HG03460 (cell line): ENCODE results near the gene SCRT2.

Experiments
- ATAC-seq: cut with Tn5 transposase; IDR thresholded peaks from one replicate; pipeline ENCODE4 v1.9.1; 2021; ENCODE audit not compliant: unreplicated experiment

The SCRT2 gene

DNA sequence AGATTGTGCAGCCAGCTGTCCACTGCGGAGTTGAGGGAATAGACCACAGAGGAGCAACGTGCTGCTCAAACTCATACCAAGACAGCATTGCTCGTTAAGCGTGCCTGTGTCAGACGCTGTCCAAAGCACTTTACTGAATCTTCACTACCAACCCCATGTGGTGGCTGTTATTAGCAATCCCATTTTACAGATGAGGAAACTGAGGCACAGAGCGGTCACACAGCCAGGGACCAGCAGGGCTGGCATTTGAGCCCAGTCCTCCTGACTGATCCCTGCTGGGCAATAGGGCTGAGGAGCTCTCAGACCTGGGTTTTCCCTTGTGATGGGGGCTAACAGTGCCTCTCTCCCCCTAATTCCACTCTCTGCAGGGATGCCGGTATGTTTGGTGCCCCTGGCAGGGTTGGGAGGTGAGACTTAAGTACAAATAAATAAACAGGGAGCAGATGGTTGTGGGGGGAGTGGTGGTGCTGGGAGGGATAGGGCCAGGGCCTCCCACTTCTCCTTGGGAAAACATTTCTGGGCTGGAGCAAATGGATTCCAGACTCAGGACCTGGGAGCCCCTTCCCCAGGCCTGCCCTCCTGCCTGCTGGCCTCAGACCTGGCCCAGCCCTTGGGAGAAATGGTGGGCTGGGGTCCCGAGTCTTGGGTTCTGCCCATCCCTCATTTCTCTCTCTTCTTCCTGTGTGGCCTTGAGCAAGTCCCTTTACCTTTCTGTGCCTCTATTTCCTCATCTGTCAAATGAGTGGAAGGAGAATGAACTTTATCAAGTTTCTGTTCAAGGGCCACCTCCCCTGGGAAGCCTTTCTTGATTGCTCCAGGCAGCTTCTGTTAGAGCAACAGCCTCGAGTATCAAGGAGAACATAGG is 40.3 kb downstream of the SCRT2 start:
- no peak for ATAC-seq

DNA sequence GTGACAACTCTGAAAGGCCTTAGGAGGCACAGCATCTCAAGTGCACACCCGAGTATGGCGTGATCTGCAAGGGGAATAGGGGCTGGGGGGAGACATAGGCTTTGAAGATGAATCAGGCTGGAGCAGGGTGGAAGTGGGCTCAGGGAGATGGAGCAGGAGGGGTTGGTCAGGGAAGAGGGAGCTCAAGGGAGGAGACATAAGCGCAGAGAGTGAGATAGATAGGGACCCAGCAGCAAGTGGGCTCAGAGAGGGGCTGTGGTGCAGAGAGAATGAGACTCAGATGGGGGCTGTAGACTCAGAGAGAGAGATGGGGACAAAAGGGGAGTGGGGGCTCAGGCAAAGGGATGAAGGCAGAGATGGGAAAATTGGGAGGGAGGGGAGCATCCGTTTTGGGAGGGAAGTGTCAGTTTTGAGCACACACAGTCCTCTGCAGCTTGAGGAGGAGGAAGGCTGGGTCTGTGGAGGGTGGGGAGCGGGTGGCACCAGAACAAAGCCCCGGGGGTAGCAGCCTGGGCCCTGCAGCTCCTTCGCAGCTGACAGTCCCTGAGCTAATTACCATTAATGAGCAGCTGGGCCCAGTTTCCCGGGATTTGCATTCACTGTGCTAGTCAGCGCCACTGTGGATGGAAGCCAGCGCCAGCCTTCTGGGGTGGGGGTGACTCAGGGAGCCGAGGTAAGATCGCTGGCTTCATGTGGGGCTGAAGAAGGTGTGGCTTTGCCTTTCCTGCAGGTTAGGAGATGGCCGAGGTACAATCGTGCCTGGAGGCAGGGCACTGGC is 41.3 kb downstream of the SCRT2 start:
- no peak for ATAC-seq

DNA sequence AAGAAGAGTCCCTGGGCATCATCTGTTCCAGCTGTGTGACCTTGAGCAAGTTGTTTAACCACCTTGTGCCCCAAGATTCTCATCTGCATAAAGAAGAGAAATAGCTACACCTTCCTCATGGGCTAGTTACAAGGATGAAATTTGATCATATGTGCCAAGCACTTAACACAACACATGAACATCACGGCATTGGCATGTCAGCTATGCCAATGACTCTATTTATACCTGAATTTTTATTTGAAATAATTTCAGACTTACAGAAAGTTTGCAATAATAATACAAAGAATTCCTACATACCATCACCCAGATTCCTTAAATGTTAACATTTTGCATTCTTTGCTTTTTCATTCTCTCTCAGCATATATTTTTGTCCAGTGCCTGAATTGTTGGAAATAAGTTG is 44.5 kb downstream of the SCRT2 start:
- ATAC-seq: no peak

GRCh38 chr20:626579-626978 is 49.0 kb downstream of the SCRT2 start:
- no peak for ATAC-seq

DNA sequence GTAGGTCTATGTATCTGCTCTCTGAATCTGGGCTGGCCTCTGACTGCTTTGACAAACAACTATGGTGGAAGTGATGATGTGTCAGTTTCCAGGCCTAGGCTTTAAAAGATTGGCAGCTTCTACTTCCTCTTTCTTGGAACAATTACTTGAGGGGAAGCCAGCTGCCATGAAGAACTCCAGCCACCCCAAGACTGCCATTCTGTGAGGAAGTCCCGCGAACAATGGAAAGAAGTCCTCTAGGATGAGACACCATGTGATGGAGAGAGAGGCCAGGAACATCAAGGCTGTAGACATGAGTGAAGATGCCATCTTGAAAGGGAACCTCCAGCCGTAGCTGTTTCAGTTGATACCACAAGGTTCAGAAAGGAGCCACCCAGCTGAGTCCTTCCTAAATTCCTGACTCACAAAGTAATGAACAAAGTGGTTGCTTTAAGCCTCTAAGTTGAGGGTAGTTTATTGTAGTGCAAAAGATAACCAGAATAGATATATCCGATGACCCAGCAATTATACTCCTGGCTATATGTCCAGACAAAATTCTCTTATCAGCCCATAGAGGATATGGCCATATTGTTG is 50.2 kb downstream of the SCRT2 start:
- no peak for ATAC-seq

- no peak for ATAC-seq
Measured at GRCh38 chr20:623704-624103, 51.9 kb downstream of the SCRT2 start.

DNA sequence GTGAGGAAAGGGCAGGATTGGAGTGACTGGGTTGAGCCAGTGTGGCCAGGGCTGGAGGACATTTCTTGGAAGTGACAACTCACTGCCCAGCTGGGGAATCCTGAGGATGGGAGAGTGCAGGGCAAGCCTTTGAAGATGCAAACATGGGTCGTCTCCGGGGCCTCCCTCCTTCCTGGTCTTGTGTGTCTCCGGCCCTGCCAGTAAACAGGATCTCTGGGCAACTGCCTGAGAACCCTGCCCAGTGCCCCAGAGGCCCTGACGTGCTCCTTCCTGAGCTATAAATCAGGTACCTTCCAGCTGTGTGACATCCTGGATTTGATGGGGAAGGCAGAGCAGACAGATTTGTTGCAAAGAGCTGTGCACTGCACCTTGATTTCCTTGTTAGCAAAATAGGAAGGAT is 52.6 kb downstream of the SCRT2 start:
- no peak for ATAC-seq

DNA sequence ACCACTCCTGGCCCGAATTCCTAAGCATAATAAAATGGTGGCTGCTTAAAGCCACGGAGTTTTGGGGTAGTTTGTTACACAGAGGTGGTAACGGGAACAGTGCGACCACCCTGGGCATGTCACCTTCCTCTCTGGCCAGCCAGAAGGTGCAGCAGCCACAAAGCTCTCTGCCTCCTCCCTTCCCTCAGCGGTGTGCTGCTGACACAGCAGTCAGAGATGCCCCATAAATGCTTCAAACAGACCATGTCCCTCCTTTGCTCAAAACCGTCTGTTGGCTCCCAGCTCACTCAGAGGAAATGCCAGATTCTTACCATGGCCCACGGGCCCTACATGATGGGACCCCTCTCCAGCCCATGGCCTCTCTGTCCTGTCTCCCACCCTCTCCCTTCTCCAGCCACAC is 53.4 kb downstream of the SCRT2 start:
- ATAC-seq: no peak

- no peak for ATAC-seq
Measured at GRCh38 chr20:621125-621756, 54.4 kb downstream of the SCRT2 start.

DNA sequence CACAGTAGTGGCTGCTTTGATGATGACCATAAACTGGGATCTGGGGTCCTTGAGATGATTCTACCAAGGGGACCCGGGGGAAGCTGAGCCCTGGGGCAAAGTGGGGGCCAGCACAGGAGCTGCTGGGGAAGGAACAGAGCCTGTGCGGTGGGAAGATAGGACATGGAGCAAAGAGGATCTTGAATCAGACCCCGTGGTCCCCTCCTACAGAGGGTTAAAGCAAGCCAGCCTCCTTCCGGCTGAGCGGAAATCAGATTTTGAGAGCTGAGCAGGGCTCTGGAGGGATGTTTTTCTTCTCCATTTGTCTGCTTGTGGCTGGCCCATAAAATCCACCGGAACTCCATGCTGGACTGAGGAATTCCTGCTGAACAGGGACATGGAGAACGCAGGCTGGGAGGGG is 55.4 kb downstream of the SCRT2 start:
- no peak for ATAC-seq

DNA sequence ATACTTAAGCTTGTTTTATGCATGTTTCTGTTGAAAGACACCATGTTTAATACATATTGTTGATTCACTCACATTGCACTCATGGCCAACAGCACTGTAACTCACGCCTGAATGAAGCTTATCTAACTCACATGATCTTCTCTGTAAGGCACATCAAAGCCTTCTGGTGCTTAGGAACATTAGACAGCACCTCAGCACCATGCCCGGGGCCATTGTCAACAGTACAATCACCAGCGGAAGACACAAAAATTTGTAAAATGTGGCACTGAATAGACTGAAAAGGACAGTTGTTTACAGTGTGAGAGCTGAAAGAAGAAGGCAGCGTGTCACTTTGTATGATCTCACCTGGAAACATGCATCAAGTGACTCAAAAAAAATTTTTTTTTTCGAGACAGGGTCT is 56.6 kb downstream of the SCRT2 start:
- ATAC-seq: no peak

DNA sequence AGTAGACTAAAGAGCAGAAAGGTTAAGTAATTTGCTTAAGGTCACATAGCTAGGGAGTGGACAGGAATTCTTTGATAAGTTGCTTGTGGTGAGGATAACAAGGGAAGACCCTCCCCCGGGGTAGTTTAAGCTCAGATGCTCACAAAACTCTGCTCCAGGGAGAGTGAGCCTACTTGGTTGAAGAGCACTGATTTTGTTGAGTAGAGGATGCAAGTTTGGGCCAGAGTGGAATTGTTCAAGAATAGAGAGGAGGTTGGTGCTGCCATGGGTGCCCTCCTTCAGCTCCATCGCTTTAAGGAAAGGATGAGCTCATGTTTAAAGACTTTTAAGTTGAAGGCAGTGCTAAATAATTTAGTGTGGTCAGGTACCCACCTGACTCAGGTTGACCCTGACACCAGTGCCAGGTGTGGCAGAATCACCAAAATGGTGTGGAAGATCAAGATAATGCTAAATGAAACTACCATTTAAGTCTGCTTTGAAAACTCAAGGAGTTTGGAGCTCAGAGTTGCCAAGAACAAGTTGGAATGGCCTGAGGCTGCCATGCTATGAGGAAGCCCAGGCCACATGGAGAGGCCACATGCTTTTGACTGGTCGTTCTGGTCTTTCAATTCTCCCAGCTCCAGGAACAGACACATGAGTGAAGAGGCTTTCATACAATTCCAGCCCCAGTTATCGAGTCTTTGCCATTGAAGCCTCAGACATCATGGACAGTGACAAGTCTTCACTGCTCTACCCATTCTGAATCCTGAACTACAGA is 57.5 kb downstream of the SCRT2 start:
- no peak for ATAC-seq

DNA sequence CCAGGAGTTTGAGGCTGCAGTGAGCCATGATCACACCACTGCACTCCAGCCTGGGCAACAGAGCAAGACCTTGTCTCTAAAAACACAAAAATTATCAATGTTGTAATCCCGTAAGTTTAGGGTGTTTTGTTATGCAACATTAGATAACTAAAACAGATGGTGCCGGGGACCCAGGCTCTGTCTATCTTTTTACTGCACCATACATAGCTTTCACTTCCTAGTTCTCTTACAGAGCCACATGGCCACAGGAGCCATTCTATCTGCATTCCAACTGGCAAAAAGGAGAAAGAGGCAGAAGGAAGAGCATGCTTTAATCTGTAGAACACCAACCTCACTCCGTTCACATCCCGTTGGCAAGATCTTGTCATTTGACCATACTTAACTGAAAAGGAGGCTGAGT is 60.1 kb downstream of the SCRT2 start:
- no peak for ATAC-seq

DNA sequence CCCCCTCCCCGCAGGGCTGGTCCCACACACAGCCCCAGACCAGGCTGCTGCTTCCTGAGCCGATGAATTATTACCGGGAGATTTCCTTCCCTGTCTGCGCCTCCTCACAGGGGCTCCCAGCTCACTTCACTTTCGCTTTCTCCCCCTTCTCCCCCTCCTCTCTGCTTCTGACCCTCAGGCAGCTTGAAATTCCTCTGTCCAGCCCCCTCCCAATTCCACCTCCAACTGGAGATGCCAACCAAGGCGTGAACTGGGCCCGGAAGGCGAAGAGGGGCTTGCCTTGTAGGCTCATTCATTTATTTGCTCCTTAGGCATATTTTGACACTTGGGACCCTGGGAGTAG is 63.8 kb downstream of the SCRT2 start:
- ATAC-seq: no peak
